ENCODE results near the gene COL27A1.

DNA sequence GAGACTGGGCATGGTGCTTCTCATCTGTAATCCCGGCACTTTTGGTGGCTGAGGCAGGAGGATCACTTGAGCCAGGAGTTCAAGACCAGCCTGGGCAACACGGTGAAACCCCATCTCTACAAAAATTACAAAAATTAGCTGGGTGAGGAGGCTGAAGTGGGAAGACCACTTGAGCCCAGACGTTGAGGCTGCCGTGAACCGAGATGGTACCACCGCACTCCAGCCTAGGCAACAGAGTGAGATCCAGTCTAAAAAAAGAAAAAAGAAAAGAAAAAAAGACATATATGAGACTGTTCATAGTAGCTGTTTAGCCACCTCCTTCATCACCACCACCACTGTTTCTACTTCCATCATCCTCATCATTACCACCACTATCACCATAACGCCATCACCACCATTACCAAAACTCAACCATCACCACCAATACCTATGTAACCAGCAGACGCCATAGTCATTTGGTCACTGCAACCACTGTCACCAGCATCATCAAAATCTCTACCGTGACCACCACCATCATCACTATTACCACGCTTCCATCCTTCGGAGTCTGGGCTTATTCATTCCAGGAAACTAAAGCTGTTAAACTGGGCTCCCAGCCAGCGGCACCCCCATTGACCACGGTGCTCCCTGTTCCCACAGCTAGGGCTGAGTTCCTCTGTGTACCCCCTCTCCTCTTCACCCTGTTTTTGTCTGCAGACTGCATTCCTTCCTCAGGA is 47.9 kb upstream of the COL27A1 start:
- TF ChIP-seq POLR2AphosphoS5 (IDR thresholded peaks at IDR 0.05) (no peak), POLR2A (IDR thresholded peaks at IDR 0.05) (no peak), CTCF (IDR thresholded peaks at IDR 0.05) (no peak)

Measured in prostate gland (tissue), 2 donors.